ENCODE results near the gene PKP4. TPM values are rescaled to one million over a fixed set of nuclear protein-coding genes. Genes with fewer than 3 reads are reported as not detected.

PKP4 gene
- total RNA-seq, 1 donor from 2014 or later = 83.9 TPM

- Histone ChIP-seq H3F3A (ENCODE audit: low read depth) (no peaks in the 10 kb centered on the region), H3K4me3 (no peak overlapping the region), H4K20me1 (ENCODE audit: low read depth) (peaks cover 21% of the 10 kb centered on the region), H3K9ac (no peak overlapping the region), H3K79me2 (ENCODE audit: low read depth) (peaks cover 94% of the 10 kb centered on the region), H3K4me1 (peaks cover 10% of the 10 kb centered on the region), H3K9me3 (ENCODE audit: low read depth) (no peaks in the 10 kb centered on the region), H3K27me3 (no peaks in the 10 kb centered on the region), H3K4me2 (no peak overlapping the region), H3K27ac (no peak overlapping the region), H3K36me3 (no peaks in the 10 kb centered on the region), H2AFZ (replicated peaks) (no peak overlapping the region)
- no peak overlapping the region for H3K27ac Mint-ChIP-seq
- H3K4me3 Mint-ChIP-seq = no peak overlapping the region
- H3K36me3 Mint-ChIP-seq = peaks cover 11% of the 10 kb centered on the region
- H3K4me1 Mint-ChIP-seq = peaks cover 3% of the 10 kb centered on the region
- H3K9me3 Mint-ChIP-seq = peaks cover 4% of the 10 kb centered on the region
- no peak for TF ChIP-seq EZH2phosphoT487 (IDR thresholded peaks at IDR 0.05)
- TF ChIP-seq EZH2 (IDR thresholded peaks at IDR 0.05) = no peak
- TF ChIP-seq CTCF (IDR thresholded peaks at IDR 0.05) = no peak
- H3K27me3 Mint-ChIP-seq (ENCODE audit: insufficient read depth, low read depth) = no peaks in the 10 kb centered on the region
- no peak for DNase-seq (ENCODE audit: low spot score)
Observed at GRCh38 chr2:158478816-158479215, 22.1 kb downstream of the PKP4 start.

- Histone ChIP-seq H3K9ac (no peak overlapping the region), H3K4me1 (no peaks in the 10 kb centered on the region), H4K20me1 (ENCODE audit: low read depth) (peaks cover 17% of the 10 kb centered on the region), H3K27me3 (no peaks in the 10 kb centered on the region), H3K4me3 (no peak overlapping the region), H3K9me3 (ENCODE audit: low read depth) (no peaks in the 10 kb centered on the region), H2AFZ (replicated peaks) (no peak overlapping the region), H3K27ac (no peak overlapping the region), H3F3A (ENCODE audit: low read depth) (no peaks in the 10 kb centered on the region), H3K36me3 (no peaks in the 10 kb centered on the region), H3K4me2 (no peak overlapping the region), H3K79me2 (ENCODE audit: low read depth) (peaks cover 96% of the 10 kb centered on the region)
- no peak for DNase-seq (ENCODE audit: low spot score)
- TF ChIP-seq CTCF (IDR thresholded peaks at IDR 0.05) (no peak), EZH2phosphoT487 (IDR thresholded peaks at IDR 0.05) (no peak), EZH2 (IDR thresholded peaks at IDR 0.05) (no peak)
- peaks cover 11% of the 10 kb centered on the region for H3K36me3 Mint-ChIP-seq
- H3K27ac Mint-ChIP-seq = no peak overlapping the region
- H3K9me3 Mint-ChIP-seq = peaks cover 6% of the 10 kb centered on the region
- H3K27me3 Mint-ChIP-seq (ENCODE audit: insufficient read depth, low read depth) = no peaks in the 10 kb centered on the region
- no peak overlapping the region for H3K4me3 Mint-ChIP-seq
- peaks cover 6% of the 10 kb centered on the region for H3K4me1 Mint-ChIP-seq
Observed at GRCh38 chr2:158481116-158481515, 24.4 kb downstream of the PKP4 start.

GRCh38 chr2:158482594-158482993, 25.8 kb downstream of the PKP4 start:
- H4K20me1 ChIP-seq (ENCODE audit: low read depth) = peaks cover 17% of the 10 kb centered on the region
- H3K9me3 ChIP-seq (ENCODE audit: low read depth) = no peaks in the 10 kb centered on the region
- peaks cover 14% of the 10 kb centered on the region for H3K4me1 Mint-ChIP-seq
- H3F3A ChIP-seq (ENCODE audit: low read depth) = no peaks in the 10 kb centered on the region
- H2AFZ ChIP-seq (replicated peaks) = no peak overlapping the region
- H3K4me1 ChIP-seq = peaks cover 7% of the 10 kb centered on the region
- peaks cover 6% of the 10 kb centered on the region for H3K9me3 Mint-ChIP-seq
- H3K4me2 ChIP-seq = no peak overlapping the region
- no peak for DNase-seq (ENCODE audit: low spot score)
- H3K27me3 Mint-ChIP-seq (ENCODE audit: insufficient read depth, low read depth) = no peaks in the 10 kb centered on the region
- H3K27me3 ChIP-seq = no peaks in the 10 kb centered on the region
- H3K27ac ChIP-seq = no peak overlapping the region
- no peak overlapping the region for H3K4me3 ChIP-seq
- peaks cover 11% of the 10 kb centered on the region for H3K36me3 Mint-ChIP-seq
- no peak overlapping the region for H3K4me3 Mint-ChIP-seq
- no peaks in the 10 kb centered on the region for H3K36me3 ChIP-seq
- no peak overlapping the region for H3K9ac ChIP-seq
- H3K27ac Mint-ChIP-seq = no peak overlapping the region
- peaks cover 96% of the 10 kb centered on the region for H3K79me2 ChIP-seq (ENCODE audit: low read depth)
- no peak for TF ChIP-seq CTCF (IDR thresholded peaks at IDR 0.05)
- no peak for TF ChIP-seq EZH2 (IDR thresholded peaks at IDR 0.05)
- no peak for TF ChIP-seq EZH2phosphoT487 (IDR thresholded peaks at IDR 0.05)
